Measurements from ENCODE around the gene ARNT2.

GRCh38 chr15:80611543-80612080, 207.4 kb downstream of the ARNT2 start:
- no peak for TF ChIP-seq CTCF (IDR thresholded peaks at IDR 0.05)
- TF ChIP-seq POLR2A (IDR thresholded peaks at IDR 0.05) = no peak
